Sigmoid colon (tissue), 7 donors: ENCODE results near the gene PPP4R3B. TPM values are rescaled to one million over a fixed set of nuclear protein-coding genes. Genes with fewer than 3 reads are reported as not detected.
"Not testable (repeated sequence)": the region's sequence is repeated elsewhere in the genome, so short reads cannot be mapped to it uniquely, and the experiment has no call there.

Experiments
- DNase-seq: peaks from one replicate; pipeline ENCODE4 v3.0.0-alpha.2; 2019
- H3K27ac ChIP-seq, 4 donors: fragments of 200-600 bp; sonication (generic); one replicate each; pipeline ENCODE4 v1.5.1; 2016 to 2019; ENCODE audit warnings: mild to moderate bottlenecking in 1 of 4
- H3K27me3 ChIP-seq, 3 donors: fragments of 200-600 bp; sonication (generic); one replicate each; pipeline ENCODE4 v1.5.1; 2019; ENCODE audit warnings: mild to moderate bottlenecking in 1 of 3
- H3K36me3 ChIP-seq, 4 donors: fragments of 200-600 bp; sonication (generic); one replicate each; pipeline ENCODE4 v1.5.1; 2016 to 2019
- H3K4me1 ChIP-seq, 4 donors: fragments of 200-600 bp; sonication (generic); one replicate each; pipeline ENCODE4 v1.5.1; 2017 to 2019
- H3K4me3 ChIP-seq, 4 donors: fragments of 200-600 bp; sonication (generic); one replicate each; pipeline ENCODE4 v1.5.1; 2017 to 2019; ENCODE audit warnings: mild to moderate bottlenecking in 2 of 4, moderate library complexity in 1 of 4
- H3K9me3 ChIP-seq, 4 donors: fragments of 200-600 bp in 3 of 4; sonication (generic) in 3 of 4; one replicate each; pipeline versions ENCODE4 v1.5.1 to v1.6.1; 2013 to 2019
- EP300 ChIP-seq, 4 donors: sonication (generic); formaldehyde crosslinking; IDR thresholded peaks; one replicate each; pipeline ENCODE4 v1.6.1; 2017; ENCODE audit warnings: antibody characterized with exemption in 4 of 4
- POLR2A ChIP-seq, 2 donors: fragments of 450-650 bp; IDR thresholded peaks; one replicate each; pipeline ENCODE4 v1.6.1; 2016; ENCODE audit warnings: antibody characterized with exemption in 2 of 2, mild to moderate bottlenecking in 2 of 2, moderate library complexity in 2 of 2
- POLR2AphosphoS5 ChIP-seq, 4 donors: sonication (generic); formaldehyde crosslinking; IDR thresholded peaks; one replicate each; pipeline ENCODE4 v1.6.1; 2017; ENCODE audit warnings: antibody characterized with exemption in 4 of 4
- WGBS, 2 donors: extraction: QIAGEN DNeasy Blood & Tissue Kit; methylation state at CpG; one replicate each; pipeline ENCODE4 v1.1.7; 2013; 5-methylcytosine and 5-hydroxymethylcytosine counted together
- intact Hi-C: fragments of 100-400 bp; cut with DNase I; formaldehyde crosslinking; loops from one replicate; pipeline ENCODE4 v1.15.1; 2023
- polyA plus RNA-seq, 3 donors: library from polyadenylated mRNA; stranded (reverse); fragments of 200-250 nt; gene quantifications; one replicate each; pipeline ENCODE4 v1.2.3, GENCODE V29; 2013
- total RNA-seq, 4 donors: library from RNA; depleted of rRNA; stranded (reverse); fragments of >200 nt; gene quantifications; one replicate each; pipeline ENCODE4 v1.1.0, GENCODE V29; 2016
- TF ChIP-seq, protein P1 (sequence below), 4 experiments: fragments of 450-650 bp in 3 of 4; fragments of 200-600 bp in 1 of 4; IDR thresholded peaks; one replicate each; pipeline ENCODE4 v1.5.1; 2016 to 2019; ENCODE audit warnings: antibody characterized with exemption in 4 of 4, mild to moderate bottlenecking in 3 of 4, moderate library complexity in 2 of 4
- donor health status: healthy with polysubstance abuse.
- donor health status: Bipolar disorder and iron deficiency.
- donor health status: healthy.

Gene PPP4R3B
- total and polyA plus RNA-seq, 7 donors: 29.4 to 88.5 (median 75.8) TPM

DNA sequence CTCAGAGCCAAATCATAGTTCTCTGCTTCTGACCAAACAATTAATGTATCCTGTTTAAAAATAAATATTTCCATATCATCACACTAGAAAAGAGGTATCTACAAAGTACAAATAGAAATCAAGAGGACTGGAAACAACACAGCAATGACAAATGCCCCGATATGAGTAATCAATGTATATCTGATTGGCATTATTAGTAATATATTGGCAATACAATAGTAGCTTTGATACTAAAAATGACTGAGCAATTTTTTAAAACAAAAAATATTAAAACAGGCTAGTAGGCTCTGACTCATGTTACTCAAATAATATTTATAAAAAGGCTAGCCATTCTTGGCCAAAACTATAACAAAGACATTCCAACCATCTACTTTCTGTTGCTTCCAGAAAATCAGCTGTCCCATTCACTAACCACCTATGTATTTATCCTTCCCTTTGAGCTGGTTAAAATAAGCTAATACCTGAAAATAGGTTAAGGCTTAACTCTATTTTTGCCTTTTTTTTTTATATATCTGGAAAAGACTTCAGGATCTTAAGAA, 13.3 kb downstream of the PPP4R3B start:
- Histone ChIP-seq H3K4me1 (peaks cover 0 to 38% (median 30%) of the 10 kb centered on the region in 4 donors), H3K9me3 (no peaks in the 10 kb centered on the region), H3K4me3 (no peak overlapping the region), H3K27me3 (no peaks in the 10 kb centered on the region), H3K36me3 (peaks cover 0 to 15% (median 5%) of the 10 kb centered on the region in 4 donors), H3K27ac (peak overlapping the region in 3 of 4 donors; percentile 13 to 60 (median 56))
- TF ChIP-seq EP300 (IDR thresholded peaks at IDR 0.05) (no peak), POLR2A (IDR thresholded peaks at IDR 0.05) (no peak), POLR2AphosphoS5 (IDR thresholded peaks at IDR 0.05) (no peak)
- intact Hi-C loops: no loop called here
- WGBS, 2 donors: 92 to 96% methylated on average over 1 of the region's 1 CpG
- no peak for DNase-seq

DNA sequence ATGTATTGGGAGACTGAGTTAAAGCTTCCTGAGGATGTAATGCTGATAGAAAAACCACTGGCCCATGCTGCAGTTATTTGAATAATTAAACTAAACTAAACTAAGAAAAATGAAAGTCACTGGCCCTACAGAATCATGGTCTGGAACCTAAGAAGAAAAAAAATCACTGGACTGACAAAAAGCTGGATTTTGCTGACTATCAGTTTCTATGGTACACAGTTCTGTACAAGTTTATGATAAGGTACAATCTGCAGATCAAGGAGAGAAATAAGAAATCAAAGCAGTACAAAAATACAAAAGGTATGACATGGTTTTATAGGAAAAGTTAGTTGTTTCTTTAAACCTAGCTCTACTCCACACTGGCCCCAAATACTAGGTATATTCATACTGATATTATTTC, 15.6 kb downstream of the PPP4R3B start:
- no peak for TF ChIP-seq POLR2A (IDR thresholded peaks at IDR 0.05)
- TF ChIP-seq POLR2AphosphoS5 (IDR thresholded peaks at IDR 0.05): no peak
- TF ChIP-seq, protein P1, sequence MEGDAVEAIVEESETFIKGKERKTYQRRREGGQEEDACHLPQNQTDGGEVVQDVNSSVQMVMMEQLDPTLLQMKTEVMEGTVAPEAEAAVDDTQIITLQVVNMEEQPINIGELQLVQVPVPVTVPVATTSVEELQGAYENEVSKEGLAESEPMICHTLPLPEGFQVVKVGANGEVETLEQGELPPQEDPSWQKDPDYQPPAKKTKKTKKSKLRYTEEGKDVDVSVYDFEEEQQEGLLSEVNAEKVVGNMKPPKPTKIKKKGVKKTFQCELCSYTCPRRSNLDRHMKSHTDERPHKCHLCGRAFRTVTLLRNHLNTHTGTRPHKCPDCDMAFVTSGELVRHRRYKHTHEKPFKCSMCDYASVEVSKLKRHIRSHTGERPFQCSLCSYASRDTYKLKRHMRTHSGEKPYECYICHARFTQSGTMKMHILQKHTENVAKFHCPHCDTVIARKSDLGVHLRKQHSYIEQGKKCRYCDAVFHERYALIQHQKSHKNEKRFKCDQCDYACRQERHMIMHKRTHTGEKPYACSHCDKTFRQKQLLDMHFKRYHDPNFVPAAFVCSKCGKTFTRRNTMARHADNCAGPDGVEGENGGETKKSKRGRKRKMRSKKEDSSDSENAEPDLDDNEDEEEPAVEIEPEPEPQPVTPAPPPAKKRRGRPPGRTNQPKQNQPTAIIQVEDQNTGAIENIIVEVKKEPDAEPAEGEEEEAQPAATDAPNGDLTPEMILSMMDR (IDR thresholded peaks at IDR 0.05): no peak
- TF ChIP-seq EP300 (IDR thresholded peaks at IDR 0.05): no peak
- DNase-seq: no peak
- Histone ChIP-seq H3K27me3 (no peaks in the 10 kb centered on the region), H3K4me1 (peaks cover 0 to 32% (median 26%) of the 10 kb centered on the region in 4 donors), H3K36me3 (peaks cover 0 to 36% (median 14%) of the 10 kb centered on the region in 4 donors), H3K9me3 (no peaks in the 10 kb centered on the region), H3K27ac (no peak overlapping the region), H3K4me3 (no peak overlapping the region)
- intact Hi-C loops: no loop called here

DNA sequence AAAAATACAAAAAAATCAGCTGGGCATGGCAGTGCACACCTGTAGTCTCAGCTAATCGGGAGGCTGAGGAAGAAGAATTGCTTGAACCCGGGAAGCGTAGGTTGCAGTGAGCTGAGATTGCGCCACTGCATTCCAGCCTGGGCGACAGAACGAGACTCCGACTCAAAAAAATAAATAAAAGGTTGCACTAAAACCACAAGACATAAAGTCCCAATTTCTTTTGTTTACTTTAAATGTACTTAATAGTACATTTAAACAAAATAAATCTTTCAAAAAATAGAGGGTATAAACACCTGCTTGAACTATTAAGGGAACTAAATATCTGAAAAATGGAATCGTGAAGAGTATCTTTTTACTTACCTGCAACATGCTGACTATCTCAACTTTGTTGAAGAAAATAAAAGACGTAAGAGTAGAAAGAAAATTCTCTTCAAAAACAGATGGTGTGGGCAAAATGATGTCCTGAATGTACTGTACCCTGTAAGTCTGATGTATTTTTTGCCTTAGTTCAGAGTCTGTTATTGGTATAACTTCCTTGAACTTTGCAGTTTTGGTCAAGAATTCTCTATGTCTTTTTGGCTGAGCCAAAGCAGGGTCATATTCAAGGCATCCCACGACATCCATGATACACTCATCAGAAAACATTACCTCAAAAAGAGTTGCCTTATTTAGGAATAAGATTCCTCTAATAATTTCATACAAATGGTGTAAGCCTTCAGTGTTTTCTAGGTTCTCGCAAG, 19.2 kb downstream of the PPP4R3B start:
- peaks cover 0 to 41% (median 15%) of the 10 kb centered on the region in 4 donors for H3K36me3 ChIP-seq
- TF ChIP-seq POLR2AphosphoS5 (IDR thresholded peaks at IDR 0.05): no peak
- no peak for TF ChIP-seq POLR2A (IDR thresholded peaks at IDR 0.05)
- no peak for TF ChIP-seq EP300 (IDR thresholded peaks at IDR 0.05)
- TF ChIP-seq, protein P1 (IDR thresholded peaks at IDR 0.05): no peak
- no peak for DNase-seq
- no peaks in the 10 kb centered on the region for H3K27me3 ChIP-seq
- no peak overlapping the region for H3K27ac ChIP-seq
- 91 to 92% methylated on average over 11 of the region's 11 CpGs for WGBS, 2 donors
- intact Hi-C loops: no loop called here
- H3K4me3 ChIP-seq: no peak overlapping the region
- H3K9me3 ChIP-seq: no peaks in the 10 kb centered on the region
- H3K4me1 ChIP-seq: peaks cover 0 to 10% (median 9%) of the 10 kb centered on the region in 4 donors

- Histone ChIP-seq H3K36me3 (peaks cover 0 to 27% (median 10%) of the 10 kb centered on the region in 4 donors), H3K4me1 (peaks cover 0 to 13% (median 3%) of the 10 kb centered on the region in 4 donors)
- H3K4me3 ChIP-seq, H3K27me3 ChIP-seq, H3K9me3 ChIP-seq, intact Hi-C loops, H3K27ac ChIP-seq, DNase-seq: not testable (repeated sequence)
- 98 to 100% methylated on average over 6 of the region's 6 CpGs for WGBS, 2 donors
These were observed 20.6 kb downstream of the PPP4R3B start for GRCh38 chr2:55596795-55597194.

DNA sequence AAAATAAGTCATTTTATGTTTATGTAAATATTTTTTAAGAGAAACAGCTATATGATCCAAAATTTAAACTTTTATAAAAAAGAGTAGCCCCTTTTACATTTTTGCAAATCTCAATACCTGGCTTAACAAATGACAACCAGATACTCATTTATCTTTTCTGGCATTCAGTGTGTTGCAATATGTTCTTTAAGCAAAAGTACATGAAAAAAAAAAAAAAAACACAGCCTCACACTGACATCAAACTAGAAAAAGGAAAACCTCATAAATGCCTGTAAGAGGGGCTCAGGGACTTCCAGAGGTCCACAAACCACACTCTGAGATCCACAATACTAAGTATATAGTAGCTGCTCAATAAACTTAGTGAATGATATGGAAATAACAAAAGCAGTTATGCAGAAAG, 21.9 kb downstream of the PPP4R3B start:
- Histone ChIP-seq H3K36me3 (peaks cover 0 to 27% (median 10%) of the 10 kb centered on the region in 4 donors), H3K4me3 (no peak overlapping the region), H3K4me1 (peaks cover 0 to 22% (median 4%) of the 10 kb centered on the region in 4 donors), H3K27ac (no peak overlapping the region), H3K27me3 (no peaks in the 10 kb centered on the region), H3K9me3 (no peaks in the 10 kb centered on the region)
- TF ChIP-seq, protein P1 (IDR thresholded peaks at IDR 0.05): no peak
- no peak for TF ChIP-seq EP300 (IDR thresholded peaks at IDR 0.05)
- no peak for TF ChIP-seq POLR2AphosphoS5 (IDR thresholded peaks at IDR 0.05)
- no peak for TF ChIP-seq POLR2A (IDR thresholded peaks at IDR 0.05)
- DNase-seq: no peak
- intact Hi-C loops: no loop called here
